ENCODE measurements around the gene PITX1.
A peak's percentile ranks its signal among the peaks of the same experiment; 100 is the strongest.

DNA sequence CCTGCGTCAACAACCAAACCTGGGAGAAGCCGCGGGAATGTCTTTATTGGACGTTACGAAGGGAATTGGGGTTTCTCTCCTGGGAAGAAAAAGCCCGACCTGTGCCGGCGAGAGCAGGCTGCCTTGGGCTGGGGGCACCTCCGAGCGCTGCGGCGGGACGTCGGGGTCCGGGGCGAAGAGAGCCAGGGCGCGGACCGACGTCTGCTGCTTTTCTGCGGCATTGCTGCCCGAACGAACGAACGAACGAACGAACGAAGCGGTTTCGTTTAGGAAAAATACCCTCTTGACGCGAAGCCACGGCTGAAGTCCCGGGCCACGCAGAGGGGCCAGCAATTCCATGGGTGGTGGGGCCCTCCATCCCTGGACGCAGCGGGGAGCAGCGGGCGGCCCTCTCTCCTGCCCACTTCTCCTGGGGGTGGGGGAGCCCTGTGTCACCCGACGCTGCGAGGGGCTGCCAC is 4.8 kb upstream of the PITX1 start:
- TF ChIP-seq EZH2 (IDR thresholded peaks at IDR 0.05) (peak; percentile 93), EZH2phosphoT487 (IDR thresholded peaks at IDR 0.05) (peak; percentile 90)
- TF ChIP-seq, protein P1, sequence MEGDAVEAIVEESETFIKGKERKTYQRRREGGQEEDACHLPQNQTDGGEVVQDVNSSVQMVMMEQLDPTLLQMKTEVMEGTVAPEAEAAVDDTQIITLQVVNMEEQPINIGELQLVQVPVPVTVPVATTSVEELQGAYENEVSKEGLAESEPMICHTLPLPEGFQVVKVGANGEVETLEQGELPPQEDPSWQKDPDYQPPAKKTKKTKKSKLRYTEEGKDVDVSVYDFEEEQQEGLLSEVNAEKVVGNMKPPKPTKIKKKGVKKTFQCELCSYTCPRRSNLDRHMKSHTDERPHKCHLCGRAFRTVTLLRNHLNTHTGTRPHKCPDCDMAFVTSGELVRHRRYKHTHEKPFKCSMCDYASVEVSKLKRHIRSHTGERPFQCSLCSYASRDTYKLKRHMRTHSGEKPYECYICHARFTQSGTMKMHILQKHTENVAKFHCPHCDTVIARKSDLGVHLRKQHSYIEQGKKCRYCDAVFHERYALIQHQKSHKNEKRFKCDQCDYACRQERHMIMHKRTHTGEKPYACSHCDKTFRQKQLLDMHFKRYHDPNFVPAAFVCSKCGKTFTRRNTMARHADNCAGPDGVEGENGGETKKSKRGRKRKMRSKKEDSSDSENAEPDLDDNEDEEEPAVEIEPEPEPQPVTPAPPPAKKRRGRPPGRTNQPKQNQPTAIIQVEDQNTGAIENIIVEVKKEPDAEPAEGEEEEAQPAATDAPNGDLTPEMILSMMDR (IDR thresholded peaks at IDR 0.05), result no peak

All from neural progenitor cell (in vitro differentiated cells).